ENCODE measurements around the gene PHF2.
"Not testable (repeated sequence)": the region's sequence is repeated elsewhere in the genome, so short reads cannot be mapped to it uniquely, and the experiment has no call there.

Gene PHF2

GRCh38 chr9:93655621-93656425, 79.4 kb downstream of the PHF2 start:
- no peak for DNase-seq

- no peak for DNase-seq
These were observed 80.2 kb downstream of the PHF2 start for GRCh38 chr9:93656426-93657239.

GRCh38 chr9:93657331-93658111, 81.1 kb downstream of the PHF2 start:
- DNase-seq = no peak

- DNase-seq = no peak
These were observed 82.0 kb downstream of the PHF2 start for GRCh38 chr9:93658184-93658925.

- no peak for DNase-seq
These were observed 82.9 kb downstream of the PHF2 start for GRCh38 chr9:93659044-93659836.

- no peak for DNase-seq
These were observed 83.4 kb downstream of the PHF2 start for GRCh38 chr9:93659837-93660177.

GRCh38 chr9:93660352-93661046, 84.1 kb downstream of the PHF2 start:
- no peak for DNase-seq

- DNase-seq = no peak
These were observed 85.2 kb downstream of the PHF2 start for GRCh38 chr9:93661591-93661990.

GRCh38 chr9:93662016-93662638, 85.7 kb downstream of the PHF2 start:
- no peak for DNase-seq

- DNase-seq = no peak
These were observed 86.7 kb downstream of the PHF2 start for GRCh38 chr9:93662952-93663572.

GRCh38 chr9:93663877-93664548, 87.6 kb downstream of the PHF2 start:
- DNase-seq = no peak

- no peak for DNase-seq
These were observed 88.3 kb downstream of the PHF2 start for GRCh38 chr9:93664549-93665120.

- DNase-seq = no peak
These were observed 88.8 kb downstream of the PHF2 start for GRCh38 chr9:93665128-93665636.

GRCh38 chr9:93665637-93666438, 89.5 kb downstream of the PHF2 start:
- no peak for DNase-seq

- DNase-seq = not testable (repeated sequence)
These were observed 90.0 kb downstream of the PHF2 start for GRCh38 chr9:93666439-93666784.

GRCh38 chr9:93667006-93667405, 90.6 kb downstream of the PHF2 start:
- no peak for DNase-seq

- DNase-seq = no peak
These were observed 91.2 kb downstream of the PHF2 start for GRCh38 chr9:93667627-93668026.

GRCh38 chr9:93668261-93668871, 92.0 kb downstream of the PHF2 start:
- no peak for DNase-seq

All from CD4-positive, alpha-beta T cell treated with Interleukin-4 for 4 hours (primary cell).